GM12878 (cell line): ENCODE measurements around the gene NFAT5. TPM values are rescaled to one million over a fixed set of nuclear protein-coding genes. Genes with fewer than 3 reads are reported as not detected.

Source experiments
- ATAC-seq: fragments of 200-7000 bp; cut with Tn5 transposase; 3 replicates; pipeline ENCODE4 v1.9.1; 2020; ENCODE audit warnings: mild to moderate bottlenecking, moderate library complexity
- BruUV-seq: library from RNA; stranded (reverse); fragments of 400-500 nt; replicated peaks from 2 replicates; lab custom pipeline; 2021; lab: Mats Ljungman, UMichigan
- CTCF ChIA-PET: fragments of 300-600 bp; sonication (Branson Sonifier 250); formaldehyde crosslinking; extraction: SDS; loops from one replicate; lab custom pipeline; 2021; ENCODE audit warnings: inconsistent platforms; lab: Yijun Ruan, JAX
- POLR2A ChIA-PET: fragments of 350-600 bp; formaldehyde crosslinking; extraction: SDS; loops from one replicate; lab custom pipeline; 2021; ENCODE audit warnings: inconsistent platforms; lab: Charles Lee
- RAD21 ChIA-PET: fragments of 300-600 bp; sonication (Branson Sonifier 250); formaldehyde crosslinking; loops from one replicate; lab custom pipeline; 2023; ENCODE audit warnings: antibody characterized with exemption; ENCODE audit not compliant: unreplicated experiment; lab: Charles Lee
- SMC1A ChIA-PET: fragments of 300-600 bp; sonication (Branson Sonifier 250); formaldehyde crosslinking; loops from one replicate; lab custom pipeline; 2023; ENCODE audit not compliant: unreplicated experiment, uncharacterized antibody; lab: Charles Lee
- DNase-seq: peaks from one replicate; pipeline ENCODE4 v3.0.0-alpha.2; 2011; ENCODE audit warnings: low read depth, low spot score
- FAIRE-seq: peaks from 3 replicates; lab custom pipeline; 2011; peaks lifted over from hg19 to GRCh38; lab: Jason Lieb, UNC
- H2AFZ ChIP-seq: 2 replicates; pipeline ENCODE4 v1.6.0; 2011; ENCODE audit warnings: low read depth, low read length, control low read depth; ENCODE audit not compliant: control insufficient read depth
- H3K27ac ChIP-seq: 2 replicates; pipeline ENCODE4 v1.5.1; 2011; ENCODE audit warnings: control low read depth; ENCODE audit not compliant: control insufficient read depth, insufficient read depth
- H3K27me3 ChIP-seq, 2 experiments: replicated peaks in 1 of 2; 2 replicates each; pipeline versions ENCODE4 v1.6.0 to v1.6.1; 2011; ENCODE audit warnings: low read length in 1 of 2; ENCODE audit not compliant: control insufficient read depth in 2 of 2, insufficient read depth in 2 of 2
- H3K36me3 ChIP-seq, 2 experiments: 2 replicates each; pipeline ENCODE4 v1.5.1; 2011; ENCODE audit warnings: low read length in 1 of 2; ENCODE audit not compliant: control insufficient read depth in 2 of 2, insufficient read depth in 2 of 2
- H3K4me1 ChIP-seq: 2 replicates; pipeline ENCODE4 v1.6.1; 2011; ENCODE audit warnings: mild to moderate bottlenecking, low read length, moderate library complexity, mixed read lengths; ENCODE audit not compliant: control insufficient read depth, insufficient read depth
- H3K4me2 ChIP-seq: 2 replicates; pipeline ENCODE4 v1.6.0; 2011; ENCODE audit warnings: control low read depth; ENCODE audit not compliant: control insufficient read depth, insufficient read depth
- H3K4me3 ChIP-seq: fragments of 200-600 bp; sonication (generic); 2 replicates; pipeline ENCODE4 v1.5.1; 2016
- H3K79me2 ChIP-seq: 2 replicates; pipeline ENCODE4 v1.6.0; 2011; ENCODE audit warnings: low read length; ENCODE audit not compliant: control insufficient read depth, insufficient read depth
- H3K9ac ChIP-seq: 2 replicates; pipeline ENCODE4 v1.8.0; 2011; ENCODE audit warnings: low read length, control low read depth, mixed read lengths; ENCODE audit not compliant: control insufficient read depth, insufficient read depth
- H3K9me3 ChIP-seq: replicated peaks from 3 replicates; pipeline ENCODE4 v1.5.1; 2011; ENCODE audit warnings: mild to moderate bottlenecking, low read length; ENCODE audit not compliant: control insufficient read depth, insufficient read depth
- H4K20me1 ChIP-seq: 2 replicates; pipeline ENCODE4 v1.6.0; 2011; ENCODE audit not compliant: control insufficient read depth, insufficient read depth
- ATF2 ChIP-seq: IDR thresholded peaks from 2 replicates; pipeline ENCODE4 v1.6.1; 2012; ENCODE audit warnings: low read length, inconsistent platforms
- CUX1 ChIP-seq: IDR thresholded peaks from 2 replicates; pipeline ENCODE4 v1.6.1; 2012; ENCODE audit warnings: improper control_type of control experiment, low read depth, low read length; ENCODE audit not compliant: insufficient replicate concordance
- IKZF1 ChIP-seq: fragments of 450-650 bp; conservative IDR thresholded peaks from 2 replicates; pipeline ENCODE4 v1.6.1; 2017; ENCODE audit warnings: antibody characterized with exemption, mild to moderate bottlenecking
- IRF4 ChIP-seq: IDR thresholded peaks from 2 replicates; pipeline ENCODE4 v1.6.1; 2011; ENCODE audit warnings: low read depth, low read length
- NR2C2 ChIP-seq: IDR thresholded peaks from 2 replicates; pipeline ENCODE4 v1.6.1; 2011; ENCODE audit warnings: borderline replicate concordance, low read depth; ENCODE audit not compliant: control insufficient read depth, insufficient read length
- POLR2AphosphoS2 ChIP-seq: IDR thresholded peaks from 2 replicates; pipeline ENCODE4 v1.6.1; 2011; ENCODE audit warnings: low read depth, mild to moderate bottlenecking, low read length, improper control_type of control experiment, moderate library complexity
- RAD21 ChIP-seq: IDR thresholded peaks from 2 replicates; pipeline ENCODE4 v1.6.1; 2011; ENCODE audit warnings: mild to moderate bottlenecking, low read depth, low read length, moderate library complexity; ENCODE audit not compliant: insufficient read depth
- RFX5 ChIP-seq: IDR thresholded peaks from 2 replicates; pipeline ENCODE4 v1.6.1; 2011; ENCODE audit warnings: low read depth, low read length, improper control_type of control experiment
- SMC3 ChIP-seq: IDR thresholded peaks from 2 replicates; pipeline ENCODE4 v1.6.1; 2011; ENCODE audit warnings: low read length, improper control_type of control experiment, borderline replicate concordance
- SP1 ChIP-seq: IDR thresholded peaks from one replicate; pipeline ENCODE4 v1.6.1; 2011; ENCODE audit warnings: low read depth, low read length
- STAT3 ChIP-seq: IDR thresholded peaks from 2 replicates; pipeline ENCODE4 v1.6.1; 2011; ENCODE audit warnings: low read depth, low read length, improper control_type of control experiment
- SUPT20H ChIP-seq: IDR thresholded peaks from 2 replicates; pipeline ENCODE4 v1.6.1; 2011; ENCODE audit warnings: low read depth, mild to moderate bottlenecking, low read length, moderate library complexity, borderline replicate concordance; ENCODE audit not compliant: control insufficient read depth
- ZNF217 ChIP-seq: fragments of 450-650 bp; IDR thresholded peaks from 2 replicates; pipeline ENCODE4 v1.6.1; 2017; ENCODE audit warnings: antibody characterized with exemption, mild to moderate bottlenecking
- WGBS: methylation state at CpG from one replicate; pipeline ENCODE4 v1.1.6; 2016; ENCODE audit warnings: low lambda C conversion rate; ENCODE audit not compliant: insufficient replicate concordance, insufficient coverage; ENCODE audit errors: missing lambda C conversion rate; 5-methylcytosine and 5-hydroxymethylcytosine counted together
- in situ Hi-C: fragments of 300-500 bp; cut with MboI; formaldehyde crosslinking; loops from 9 replicates; pipeline ENCODE4 v1.14.3; 2018; ENCODE audit warnings: mixed read lengths
- intact Hi-C: fragments of 100-400 bp; cut with micrococcal nuclease; formaldehyde crosslinking; loops from one replicate; pipeline ENCODE4 v1.14.2; 2022; ENCODE audit not compliant: unreplicated experiment
- polyA plus RNA-seq, 11 experiments: library from polyadenylated mRNA; depleted of rRNA in 4 of 11; unstranded in 6 of 11; stranded (reverse) in 5 of 11; fragments of >200 nt; fragmentation: Nextera tagmentation in 4 of 11; fragmentation: Illumina TruSeq in 1 of 11; extraction: Ambion mirVana in 4 of 11; extraction: Trizol in 1 of 11; gene quantifications; 1 replicate in 1 of 11; 2 replicates in 10 of 11; pipeline versions ENCODE4 v1.2.1 to v1.2.3, GENCODE V29; 2011 to 2016; ENCODE audit warnings: inconsistent platforms in 2 of 11, missing spikeins in 2 of 11, low read depth in 1 of 11
- total RNA-seq, 4 experiments: library from RNA; depleted of rRNA in 3 of 4; stranded (reverse); fragments of >200 nt in 3 of 4; fragmentation: Illumina TruSeq in 1 of 4; extraction: Trizol in 1 of 4; gene quantifications; 2 replicates each; pipeline versions ENCODE4 v1.2.1 to v1.2.3, GENCODE V29; 2013 to 2021
- TF ChIP-seq, protein P1 (sequence below): IDR thresholded peaks from 2 replicates; pipeline ENCODE4 v1.6.1; 2012; ENCODE audit warnings: low read depth, low read length, improper control_type of control experiment

Gene NFAT5
- total and polyA plus RNA-seq, 10 of the 15 experiments (the other 5 are each of a cell fraction or from before 2014, with no cell fraction given), result 0.58 to 31.5 (median 12.7) TPM

DNA sequence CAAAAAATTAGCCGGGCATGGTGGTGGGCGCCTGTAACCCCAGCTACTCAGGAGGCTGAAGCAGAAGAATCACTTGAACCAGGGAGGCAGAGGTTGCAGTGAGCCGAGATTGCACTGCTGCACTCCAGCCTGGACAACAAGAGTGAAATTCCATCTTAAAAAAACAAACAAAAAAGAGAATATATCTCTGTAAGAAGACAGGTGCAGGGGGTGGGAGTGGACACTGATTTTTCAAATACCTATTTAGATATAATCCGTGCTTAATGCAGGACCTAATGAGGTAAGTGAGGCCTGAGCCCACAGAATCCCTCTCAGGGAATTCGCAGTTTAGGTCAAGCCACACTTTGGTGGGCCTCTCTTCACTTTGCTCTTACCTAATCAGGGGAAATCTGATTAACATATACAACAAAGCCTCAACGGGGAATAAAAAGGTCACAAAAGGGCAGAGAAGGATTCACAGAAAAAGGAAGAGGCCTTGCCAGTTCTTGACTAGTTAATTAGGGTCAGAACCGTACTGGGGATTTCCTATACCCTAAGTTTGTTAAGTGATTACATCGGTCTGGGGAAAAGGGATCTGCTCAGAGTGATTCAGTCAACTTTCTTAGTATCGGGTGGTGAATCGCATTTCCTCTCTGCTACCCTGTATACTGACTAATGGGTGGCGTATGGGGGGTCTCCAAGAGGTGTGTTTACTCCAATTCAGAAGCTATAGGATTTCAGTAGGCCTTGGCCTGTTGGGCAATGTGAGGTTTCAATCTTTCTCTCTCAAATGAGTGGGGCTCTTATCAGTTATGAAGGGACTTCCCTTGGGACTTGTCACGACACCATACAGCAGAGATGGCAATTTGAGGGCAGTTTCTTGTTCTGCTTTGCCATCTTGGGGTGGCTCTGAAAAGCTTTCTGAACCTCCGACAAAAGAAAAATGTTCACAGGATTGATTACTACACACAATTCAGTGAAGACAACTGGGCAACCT lies 1.9 kb upstream of the NFAT5 start:
- ChIA-PET CTCF (interaction anchor here (0.6 to 2.6 kb wide), 12 partner anchors 11 to 396 kb away, joined by 3 to 39 read pairs (median 4); partner anchors contain the start of gene NOB1), RAD21 (interaction anchor here (0.7 to 2.6 kb wide), 15 partner anchors 32 to 176 kb away, joined by 3 to 50 read pairs (median 3); partner anchors contain the start of gene CYB5B), SMC1A (interaction anchor here (0.6 to 2.6 kb wide), 30 partner anchors 11 to 167 kb away, joined by 3 to 40 read pairs (median 4); partner anchors contain the start of gene CYB5B), POLR2A (interaction anchor here (0.7 to 2.2 kb wide), 11 partner anchors 21 to 231 kb away, joined by 3 to 17 read pairs (median 5); partner anchors contain the start of gene NOB1)
- H3K4me3 ChIP-seq, result peak overlapping the region; percentile 59; the same call in 1 of the 2 replicates
- H3K9ac ChIP-seq, result peak overlapping the region; percentile 94
- intact Hi-C loops (loop anchor here (1.0 to 10.0 kb wide), 6 partner anchors 33 to 871 kb away; partner anchors contain the start of genes CYB5B and ST3GAL2), in situ Hi-C loops (no loop called here)
- WGBS, result 4% methylated on average over 13 of the region's 13 CpGs
- DNase-seq (peak; percentile 93), FAIRE-seq (peak; percentile 71), ATAC-seq (peak; percentile 74)
- H3K4me2 ChIP-seq, result peak overlapping the region; percentile 73
- H3K79me2 ChIP-seq, result peaks cover 43% of the 10 kb centered on the region
- no peaks in the 10 kb centered on the region for H3K27me3 ChIP-seq
- H2AFZ ChIP-seq, result peak overlapping the region; percentile 0; the same call in 1 of the 2 replicates
- no TSS peak for BruUV-seq
- no peaks in the 10 kb centered on the region for H3K36me3 ChIP-seq
- no peaks in the 10 kb centered on the region for H4K20me1 ChIP-seq
- no peaks in the 10 kb centered on the region for H3K9me3 ChIP-seq
- no peaks in the 10 kb centered on the region; the same call in 1 of the 2 replicates for H3K4me1 ChIP-seq
- H3K27ac ChIP-seq, result peak overlapping the region; percentile 96
- TF ChIP-seq ZNF217, result peak; percentile 26; the same call in 1 of the 2 replicates
- TF ChIP-seq IRF4, result 0 out of 2 replicates have a peak, but pooled peaks have one; percentile 42
- peak; percentile 44; the same call in 1 of the 2 replicates for TF ChIP-seq RAD21
- TF ChIP-seq SP1, result no peak
- no peak for TF ChIP-seq SUPT20H
- TF ChIP-seq CUX1, result no peak
- peak; percentile 88 for TF ChIP-seq IKZF1
- no peak for TF ChIP-seq POLR2AphosphoS2
- TF ChIP-seq STAT3, result 0 out of 2 replicates have a peak, but pooled peaks have one; percentile 77
- TF ChIP-seq, protein P1, sequence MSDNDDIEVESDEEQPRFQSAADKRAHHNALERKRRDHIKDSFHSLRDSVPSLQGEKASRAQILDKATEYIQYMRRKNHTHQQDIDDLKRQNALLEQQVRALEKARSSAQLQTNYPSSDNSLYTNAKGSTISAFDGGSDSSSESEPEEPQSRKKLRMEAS, result no peak
- no peak for TF ChIP-seq NR2C2
- no peak for TF ChIP-seq RFX5
- peak; percentile 89 for TF ChIP-seq ATF2
- TF ChIP-seq SMC3, result peak; percentile 31; the same call in 1 of the 2 replicates
